Activated T-cell treated with anti-CD3 and anti-CD28 coated beads, Interleukin-2, amount 50 U/mL, for 72 hours (primary cell): ENCODE measurements around the gene EDDM3A. TPM values are rescaled to one million over a fixed set of nuclear protein-coding genes. Genes with fewer than 3 reads are reported as not detected.
"Not testable (repeated sequence)": the region's sequence is repeated elsewhere in the genome, so short reads cannot be mapped to it uniquely, and the experiment has no call there.

ENCODE experiments used
- ATAC-seq, 2 donors: fragments of 150-1000 bp; cut with Tn5 transposase; replicated peaks in 1 of 2; 2 replicates each; pipeline ENCODE4 v1.10.0; 2021; ENCODE audit warnings: moderate library complexity in 2 of 2, mild to moderate bottlenecking in 1 of 2
- DNase-seq, 2 donors: peaks; one replicate each; pipeline ENCODE4 v3.0.0; 2021 to 2022; ENCODE audit warnings: mixed read lengths in 1 of 2
- H3K27ac Mint-ChIP-seq: one replicate; pipeline ENCODE4 v1.8.0; 2022; ENCODE audit warnings: mild to moderate bottlenecking, moderate library complexity, mixed read lengths
- H3K27me3 Mint-ChIP-seq: one replicate; pipeline ENCODE4 v1.8.0; 2022; ENCODE audit warnings: low read depth, mixed read lengths
- H3K36me3 Mint-ChIP-seq, 2 donors: one replicate each; pipeline ENCODE4 v1.8.0; 2022; ENCODE audit warnings: mixed read lengths in 2 of 2, mild to moderate bottlenecking in 1 of 2; ENCODE audit not compliant: insufficient read depth in 2 of 2
- H3K4me1 Mint-ChIP-seq: one replicate; pipeline ENCODE4 v1.8.0; 2022; ENCODE audit warnings: low read depth, mixed read lengths
- H3K4me3 Mint-ChIP-seq, 2 donors: one replicate each; pipeline ENCODE4 v1.8.0; 2022; ENCODE audit warnings: mild to moderate bottlenecking in 2 of 2, mixed read lengths in 2 of 2, moderate library complexity in 2 of 2
- H3K9me3 Mint-ChIP-seq, 2 donors: one replicate each; pipeline ENCODE4 v1.8.0; 2022; ENCODE audit warnings: mixed read lengths in 2 of 2
- total RNA-seq, 2 donors: library from RNA; stranded (reverse); gene quantifications; one replicate each; pipeline ENCODE4 v1.2.3, GENCODE V29; 2022

Gene EDDM3A
- not detected for total RNA-seq

DNA sequence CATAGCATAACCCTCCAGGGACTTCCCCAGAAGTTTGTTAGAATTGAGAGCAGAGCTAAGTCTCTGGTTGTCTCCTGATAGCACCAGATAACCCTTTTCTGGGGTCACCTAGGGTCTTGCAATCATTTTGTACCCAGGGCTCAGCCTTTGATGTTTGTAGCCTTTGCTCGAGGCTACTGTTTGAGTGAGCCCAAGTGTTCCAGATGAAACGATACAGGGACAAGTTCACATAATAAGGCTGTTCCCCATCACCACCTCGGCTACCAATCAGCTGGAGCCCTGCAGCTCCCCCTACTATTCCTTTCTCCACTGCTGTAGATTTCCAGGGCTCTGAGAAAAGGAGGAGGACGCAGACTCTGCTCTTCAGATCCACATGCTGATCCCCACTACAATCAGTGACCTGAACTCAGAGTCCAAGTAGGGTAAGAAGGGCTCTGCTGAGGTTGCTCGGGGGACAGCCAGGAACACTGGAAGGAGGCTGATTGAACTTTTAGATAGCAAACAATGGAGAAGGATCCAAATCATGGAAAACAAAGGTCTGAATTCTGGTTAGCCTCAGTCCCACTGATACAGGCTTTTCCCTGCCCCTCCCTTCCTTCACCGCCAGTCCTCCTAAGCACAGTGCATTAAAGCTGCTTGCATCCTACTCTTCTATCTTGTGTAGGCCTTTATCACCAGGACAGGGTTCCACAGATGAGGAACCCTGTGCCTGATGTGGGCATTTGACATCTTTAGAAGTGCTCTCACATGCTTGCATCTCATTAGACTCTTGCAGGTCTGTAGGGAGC lies at the start of gene EDDM3A:
Gene EDDM3A (plus strand): TSS at position 317 of the 788 bp plus-strand sequence. CDS start 1,694 bp downstream, outside the sequence.
- Mint-ChIP-seq H3K36me3 (no peaks in the 10 kb centered on the region), H3K4me1 (peaks cover 5% of the 10 kb centered on the region), H3K9me3 (no peaks in the 10 kb centered on the region), H3K27ac (no peak within 1 kb of the TSS), H3K27me3 (peaks cover 6% of the 10 kb centered on the region), H3K4me3 (no peak within 1 kb of the TSS)
- ATAC-seq (no peak), DNase-seq (no peak)

DNA sequence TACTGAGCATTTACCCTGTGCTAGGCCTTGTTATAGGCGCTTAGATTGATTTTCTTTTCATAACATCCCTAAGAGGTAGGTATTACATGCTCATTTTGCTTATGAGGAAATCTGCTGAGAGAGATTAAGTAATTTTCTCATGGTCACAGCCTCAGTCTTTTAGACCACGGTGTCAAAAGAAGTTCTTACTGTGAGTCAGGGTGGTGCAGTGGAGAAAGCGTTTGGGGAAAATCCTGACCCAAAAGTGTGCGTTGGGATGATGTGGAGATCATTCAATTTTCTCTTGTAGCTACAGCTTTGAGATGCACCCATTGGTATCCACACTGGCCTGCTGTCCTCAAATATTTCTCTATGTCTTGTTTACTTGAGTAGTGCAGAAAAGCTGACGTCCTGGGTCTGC lies 48.9 kb upstream of the EDDM3A start:
- Mint-ChIP-seq H3K4me1 (peaks cover 5% of the 10 kb centered on the region), H3K27ac (no peak overlapping the region), H3K4me3 (no peak overlapping the region), H3K9me3 (no peaks in the 10 kb centered on the region), H3K27me3 (no peaks in the 10 kb centered on the region), H3K36me3 (no peaks in the 10 kb centered on the region)
- ATAC-seq (no peak), DNase-seq (no peak)

DNA sequence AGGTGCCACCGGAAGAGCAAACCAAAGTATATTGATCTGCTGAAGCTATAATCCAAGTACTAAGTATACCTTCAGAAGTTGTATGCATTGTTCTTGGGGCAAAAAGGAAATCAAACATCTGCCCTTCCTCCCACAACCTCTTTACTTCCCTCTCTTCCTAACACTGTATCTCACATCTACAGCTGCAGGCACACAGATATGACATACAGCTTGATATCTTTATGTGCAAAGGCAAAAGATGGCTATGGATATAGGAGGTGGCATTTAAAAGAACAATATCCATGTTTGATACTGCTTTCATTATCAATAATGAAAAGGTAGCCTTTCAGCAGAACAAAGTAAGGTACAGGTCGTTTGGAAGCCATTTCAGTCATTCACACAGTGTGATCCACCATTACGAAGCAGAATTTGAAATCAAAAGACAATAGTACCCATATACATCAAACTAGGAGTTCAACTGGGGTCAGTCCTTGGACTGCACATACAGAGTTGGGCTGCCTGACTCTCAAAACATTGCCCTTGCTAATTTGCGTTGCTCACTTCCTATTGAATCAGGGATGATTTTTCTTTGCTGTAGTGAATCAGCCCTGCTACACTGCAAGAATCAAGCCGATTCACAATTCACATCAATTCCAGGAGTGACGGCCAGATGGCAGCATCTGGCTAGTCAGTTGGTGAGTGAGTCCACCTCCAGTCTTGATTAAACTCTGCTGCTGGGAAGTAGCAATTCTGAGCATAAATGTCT lies 48.2 kb upstream of the EDDM3A start:
- Mint-ChIP-seq H3K36me3 (no peaks in the 10 kb centered on the region), H3K27ac (no peak overlapping the region), H3K9me3 (no peaks in the 10 kb centered on the region), H3K27me3 (no peaks in the 10 kb centered on the region), H3K4me3 (no peak overlapping the region), H3K4me1 (peaks cover 2% of the 10 kb centered on the region)
- ATAC-seq (peak; percentile 82 to 85), DNase-seq (peak; percentile 56 to 64)

DNA sequence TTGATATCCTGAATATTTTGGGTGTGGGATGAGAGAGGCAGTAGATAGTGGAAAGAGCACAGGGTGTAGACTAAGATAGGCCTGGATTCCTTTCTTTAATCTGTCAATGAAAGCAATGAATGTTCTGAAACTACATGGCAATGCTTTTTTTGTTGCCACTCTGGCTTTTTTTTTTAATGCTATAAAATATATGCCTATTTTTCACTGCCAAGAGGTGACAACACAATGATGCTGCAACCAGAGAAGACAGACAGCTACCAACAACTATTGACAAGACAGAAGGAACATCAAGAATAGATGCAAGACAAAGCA lies 47.7 kb upstream of the EDDM3A start:
- H3K9me3 Mint-ChIP-seq = no peaks in the 10 kb centered on the region
- H3K4me1 Mint-ChIP-seq = no peaks in the 10 kb centered on the region
- H3K4me3 Mint-ChIP-seq = no peak overlapping the region
- no peak overlapping the region for H3K27ac Mint-ChIP-seq
- no peak for ATAC-seq
- DNase-seq = no peak
- H3K27me3 Mint-ChIP-seq = no peaks in the 10 kb centered on the region
- no peaks in the 10 kb centered on the region for H3K36me3 Mint-ChIP-seq

DNA sequence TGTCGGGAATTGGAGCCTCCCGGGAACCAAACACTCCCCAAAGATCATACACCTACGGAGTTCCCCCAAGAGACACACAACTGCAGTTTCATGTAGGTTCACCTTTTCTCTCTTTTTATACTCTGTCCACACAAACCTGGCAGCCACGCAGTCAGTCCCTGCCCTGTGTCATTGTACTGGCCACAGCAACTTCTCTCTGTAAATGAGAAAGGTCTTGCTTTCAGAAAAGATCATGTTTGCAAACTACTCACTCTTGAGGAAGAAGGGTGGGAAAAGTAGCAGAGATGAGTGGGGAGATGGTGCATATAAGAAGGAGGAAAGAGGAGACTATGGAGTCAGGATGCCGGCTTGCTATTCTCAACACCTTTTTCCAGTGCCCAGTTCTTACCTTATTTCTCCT lies 46.8 kb upstream of the EDDM3A start:
- no peak for ATAC-seq
- H3K27ac Mint-ChIP-seq = no peak overlapping the region
- no peaks in the 10 kb centered on the region for H3K4me1 Mint-ChIP-seq
- no peaks in the 10 kb centered on the region for H3K36me3 Mint-ChIP-seq
- H3K27me3 Mint-ChIP-seq = no peaks in the 10 kb centered on the region
- H3K4me3 Mint-ChIP-seq = no peak overlapping the region
- no peaks in the 10 kb centered on the region for H3K9me3 Mint-ChIP-seq
- DNase-seq = no peak

DNA sequence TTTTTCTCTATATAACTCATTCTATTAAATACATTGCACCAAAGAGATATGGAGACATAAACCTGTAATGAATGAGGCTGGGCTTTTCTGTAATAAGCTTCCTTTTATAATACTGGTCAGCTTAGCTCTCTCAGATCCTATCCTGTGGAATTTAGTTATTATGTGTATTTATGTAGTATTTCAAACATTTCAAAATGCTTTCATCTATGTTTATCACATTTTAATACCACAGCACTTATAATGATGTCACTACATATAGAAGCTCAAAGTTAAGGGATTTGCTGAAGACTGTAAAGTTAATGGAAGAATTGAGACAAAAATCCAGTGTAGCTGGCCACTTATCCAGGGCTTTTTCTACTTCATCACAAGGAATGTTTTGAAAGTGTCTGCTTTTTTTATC lies 45.8 kb upstream of the EDDM3A start:
- no peak for ATAC-seq
- Mint-ChIP-seq H3K27me3 (no peaks in the 10 kb centered on the region), H3K4me3 (no peak overlapping the region), H3K27ac (no peak overlapping the region), H3K9me3 (no peaks in the 10 kb centered on the region), H3K4me1 (no peaks in the 10 kb centered on the region), H3K36me3 (no peaks in the 10 kb centered on the region)
- no peak for DNase-seq

GRCh38 chr14:20700965-20701364 lies 44.7 kb upstream of the EDDM3A start:
- ATAC-seq, H3K9me3 Mint-ChIP-seq, DNase-seq, H3K4me3 Mint-ChIP-seq, H3K36me3 Mint-ChIP-seq, H3K4me1 Mint-ChIP-seq, H3K27ac Mint-ChIP-seq, H3K27me3 Mint-ChIP-seq: not testable (repeated sequence)

- Mint-ChIP-seq H3K27me3 (no peaks in the 10 kb centered on the region), H3K36me3 (no peaks in the 10 kb centered on the region), H3K4me3 (no peak overlapping the region), H3K9me3 (no peaks in the 10 kb centered on the region), H3K27ac (no peak overlapping the region), H3K4me1 (no peaks in the 10 kb centered on the region)
- DNase-seq (no peak), ATAC-seq (no peak)
Measured at GRCh38 chr14:20706657-20707355, 38.9 kb upstream of the EDDM3A start.

- no peaks in the 10 kb centered on the region for H3K4me1 Mint-ChIP-seq
- ATAC-seq = no peak
- no peak overlapping the region for H3K4me3 Mint-ChIP-seq
- no peak for DNase-seq
- no peaks in the 10 kb centered on the region for H3K36me3 Mint-ChIP-seq
- no peak overlapping the region for H3K27ac Mint-ChIP-seq
- H3K27me3 Mint-ChIP-seq = no peaks in the 10 kb centered on the region
- H3K9me3 Mint-ChIP-seq = no peaks in the 10 kb centered on the region
Measured at GRCh38 chr14:20707622-20708021, 38.1 kb upstream of the EDDM3A start.

- DNase-seq (no peak), ATAC-seq (no peak)
- Mint-ChIP-seq H3K27ac (no peak overlapping the region), H3K4me1 (no peaks in the 10 kb centered on the region), H3K4me3 (no peak overlapping the region), H3K36me3 (no peaks in the 10 kb centered on the region), H3K9me3 (no peaks in the 10 kb centered on the region), H3K27me3 (peaks cover 6% of the 10 kb centered on the region)
Measured at GRCh38 chr14:20711261-20711660, 34.4 kb upstream of the EDDM3A start.

- Mint-ChIP-seq H3K9me3 (peaks cover 0 to 2% of the 10 kb centered on the region in 2 donors), H3K36me3 (no peaks in the 10 kb centered on the region), H3K4me3 (no peak overlapping the region), H3K4me1 (no peaks in the 10 kb centered on the region), H3K27me3 (peaks cover 6% of the 10 kb centered on the region), H3K27ac (no peak overlapping the region)
- ATAC-seq (no peak), DNase-seq (no peak)
Measured at GRCh38 chr14:20711685-20712084, 34.0 kb upstream of the EDDM3A start.

DNA sequence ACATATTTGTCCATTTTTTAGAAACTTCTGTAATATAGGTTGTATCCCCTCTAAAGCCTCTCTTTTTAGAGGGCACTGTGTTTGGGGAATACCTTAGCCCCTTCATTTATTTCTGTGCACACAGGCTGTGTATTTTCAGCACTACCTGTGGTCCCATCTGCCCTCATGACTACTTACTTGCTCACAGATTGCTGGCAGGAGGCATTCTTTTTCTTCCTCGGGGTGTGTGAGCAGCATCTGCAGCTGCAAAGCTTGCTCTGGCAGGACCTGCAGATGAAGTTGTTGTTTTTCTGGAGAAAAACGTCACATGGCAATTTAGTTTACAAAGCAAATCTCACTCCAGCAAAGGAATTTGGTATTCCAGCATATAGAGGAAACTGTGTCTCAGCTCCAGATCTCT lies 32.8 kb upstream of the EDDM3A start:
- Mint-ChIP-seq H3K27me3 (peaks cover 6% of the 10 kb centered on the region), H3K9me3 (peaks cover 0 to 2% of the 10 kb centered on the region in 2 donors), H3K4me3 (no peak overlapping the region), H3K4me1 (no peaks in the 10 kb centered on the region), H3K36me3 (no peaks in the 10 kb centered on the region), H3K27ac (no peak overlapping the region)
- ATAC-seq = no peak
- no peak for DNase-seq

GRCh38 chr14:20714593-20715250 lies 31.0 kb upstream of the EDDM3A start:
- peaks cover 6% of the 10 kb centered on the region for H3K27me3 Mint-ChIP-seq
- no peak overlapping the region for H3K4me3 Mint-ChIP-seq
- no peaks in the 10 kb centered on the region for H3K36me3 Mint-ChIP-seq
- DNase-seq (no peak), ATAC-seq (no peak)
- no peak overlapping the region for H3K27ac Mint-ChIP-seq
- H3K9me3 Mint-ChIP-seq = peaks cover 0 to 2% of the 10 kb centered on the region in 2 donors
- H3K4me1 Mint-ChIP-seq = peaks cover 2% of the 10 kb centered on the region
